NB4 (cell line): ENCODE results near the gene BACH1.

ENCODE experiments used
- MYC ChIP-seq: IDR thresholded peaks from 2 replicates; pipeline ENCODE4 v1.6.1; 2011; ENCODE audit warnings: low read depth, low read length
- POLR2A ChIP-seq: IDR thresholded peaks from 2 replicates; pipeline ENCODE4 v1.6.1; 2011; ENCODE audit warnings: mild to moderate bottlenecking; ENCODE audit not compliant: insufficient read length; ENCODE audit errors: extremely low read depth
- TF ChIP-seq, protein P1 (sequence below): IDR thresholded peaks from one replicate; pipeline ENCODE4 v1.5.1; 2012; ENCODE audit warnings: low read depth, low read length
- TF ChIP-seq, protein P2 (sequence below): IDR thresholded peaks from 2 replicates; pipeline ENCODE4 v1.6.1; 2011; ENCODE audit warnings: low read depth, low read length

DNA sequence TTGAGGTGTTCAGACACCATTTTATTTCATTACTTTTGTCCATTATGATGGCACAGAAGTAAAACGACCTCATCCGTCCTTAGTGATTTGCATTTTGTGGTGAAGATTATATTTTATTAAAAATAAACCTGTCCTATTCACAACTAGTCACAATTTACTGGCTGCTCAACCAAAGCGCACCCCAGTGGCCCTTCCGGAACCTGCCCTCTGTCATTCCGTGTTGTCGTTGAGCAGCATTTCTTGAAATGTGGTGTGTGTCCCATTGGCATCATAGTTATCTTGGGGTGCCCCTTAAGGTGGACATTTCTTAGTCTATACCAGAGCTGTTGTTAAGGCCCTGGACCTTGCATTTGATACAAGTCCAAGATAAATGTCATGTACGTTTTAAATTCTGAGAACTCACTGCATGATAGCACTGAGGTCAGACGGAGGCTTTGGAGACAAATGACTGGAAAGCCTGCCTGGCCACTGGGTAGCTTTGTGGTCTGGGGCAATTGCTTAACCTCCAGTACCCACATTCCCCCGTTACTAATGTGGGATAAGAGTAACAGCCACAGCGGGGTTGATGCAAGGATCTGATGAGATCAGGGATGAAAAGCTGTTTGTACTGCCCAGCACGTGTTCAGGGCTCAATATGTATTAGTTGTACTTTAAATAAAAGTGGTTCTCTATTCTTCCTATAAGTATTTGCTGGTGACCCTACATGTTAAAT, 36.2 kb downstream of the BACH1 start:
- TF ChIP-seq, protein P1, sequence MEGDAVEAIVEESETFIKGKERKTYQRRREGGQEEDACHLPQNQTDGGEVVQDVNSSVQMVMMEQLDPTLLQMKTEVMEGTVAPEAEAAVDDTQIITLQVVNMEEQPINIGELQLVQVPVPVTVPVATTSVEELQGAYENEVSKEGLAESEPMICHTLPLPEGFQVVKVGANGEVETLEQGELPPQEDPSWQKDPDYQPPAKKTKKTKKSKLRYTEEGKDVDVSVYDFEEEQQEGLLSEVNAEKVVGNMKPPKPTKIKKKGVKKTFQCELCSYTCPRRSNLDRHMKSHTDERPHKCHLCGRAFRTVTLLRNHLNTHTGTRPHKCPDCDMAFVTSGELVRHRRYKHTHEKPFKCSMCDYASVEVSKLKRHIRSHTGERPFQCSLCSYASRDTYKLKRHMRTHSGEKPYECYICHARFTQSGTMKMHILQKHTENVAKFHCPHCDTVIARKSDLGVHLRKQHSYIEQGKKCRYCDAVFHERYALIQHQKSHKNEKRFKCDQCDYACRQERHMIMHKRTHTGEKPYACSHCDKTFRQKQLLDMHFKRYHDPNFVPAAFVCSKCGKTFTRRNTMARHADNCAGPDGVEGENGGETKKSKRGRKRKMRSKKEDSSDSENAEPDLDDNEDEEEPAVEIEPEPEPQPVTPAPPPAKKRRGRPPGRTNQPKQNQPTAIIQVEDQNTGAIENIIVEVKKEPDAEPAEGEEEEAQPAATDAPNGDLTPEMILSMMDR, result no peak
- TF ChIP-seq POLR2A (no peak), MYC (no peak)
- TF ChIP-seq, protein P2, sequence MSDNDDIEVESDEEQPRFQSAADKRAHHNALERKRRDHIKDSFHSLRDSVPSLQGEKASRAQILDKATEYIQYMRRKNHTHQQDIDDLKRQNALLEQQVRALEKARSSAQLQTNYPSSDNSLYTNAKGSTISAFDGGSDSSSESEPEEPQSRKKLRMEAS, result peak; percentile 78
